Activated CD8-positive, alpha-beta memory T cell treated with anti-CD3 and anti-CD28 coated beads, Interleukin-2, amount 50 U/mL, for 1 hour (primary cell): Measurements from ENCODE around the gene POLR2C.

Experiments
- DNase-seq: peaks from one replicate; pipeline ENCODE4 v3.0.0-alpha.2; 2020; ENCODE audit errors: extremely low read depth

Gene POLR2C

GRCh38 chr16:57502048-57502775, 39.7 kb downstream of the POLR2C start:
- DNase-seq = no peak

- no peak for DNase-seq
Observed at GRCh38 chr16:57503366-57503765, 40.9 kb downstream of the POLR2C start.

GRCh38 chr16:57504001-57504400, 41.5 kb downstream of the POLR2C start:
- no peak for DNase-seq

GRCh38 chr16:57504491-57504890, 42.0 kb downstream of the POLR2C start:
- DNase-seq = no peak

- DNase-seq = no peak
Observed at GRCh38 chr16:57505169-57505568, 42.7 kb downstream of the POLR2C start.

GRCh38 chr16:57507136-57508034, 44.9 kb downstream of the POLR2C start:
- DNase-seq = no peak

- DNase-seq = no peak
Observed at GRCh38 chr16:57508035-57508425, 45.6 kb downstream of the POLR2C start.

GRCh38 chr16:57509231-57509923, 46.9 kb downstream of the POLR2C start:
- DNase-seq = no peak

- DNase-seq = no peak
Observed at GRCh38 chr16:57510016-57510871, 47.8 kb downstream of the POLR2C start.

- DNase-seq = no peak
Observed at GRCh38 chr16:57512296-57513001, 50.0 kb downstream of the POLR2C start.

GRCh38 chr16:57513371-57514102, 51.1 kb downstream of the POLR2C start:
- no peak for DNase-seq

GRCh38 chr16:57514371-57514770, 51.9 kb downstream of the POLR2C start:
- no peak for DNase-seq

GRCh38 chr16:57514791-57515600, 52.5 kb downstream of the POLR2C start:
- no peak for DNase-seq

- no peak for DNase-seq
Observed at GRCh38 chr16:57516176-57516725, 53.8 kb downstream of the POLR2C start.

- DNase-seq = no peak
Observed at GRCh38 chr16:57516773-57517172, 54.3 kb downstream of the POLR2C start.

GRCh38 chr16:57517397-57518367, 55.2 kb downstream of the POLR2C start:
- no peak for DNase-seq

GRCh38 chr16:57518520-57518919, 56.0 kb downstream of the POLR2C start:
- DNase-seq = no peak

GRCh38 chr16:57518922-57519321, 56.4 kb downstream of the POLR2C start:
- no peak for DNase-seq
